Right renal pelvis (tissue), 4 donors: ENCODE data around the gene GPR183. TPM values are rescaled to one million over a fixed set of nuclear protein-coding genes. Genes with fewer than 3 reads are reported as not detected.
"Not testable (repeated sequence)": the region's sequence is repeated elsewhere in the genome, so short reads cannot be mapped to it uniquely, and the experiment has no call there.

Experiments used
- DNase-seq, 4 donors: peaks; one replicate each; pipeline ENCODE4 v3.0.0-alpha.2; 2013; ENCODE audit warnings: low read depth in 4 of 4, low spot score in 3 of 4, missing footprints in 1 of 4
- polyA plus RNA-seq, 4 donors: library from polyadenylated mRNA; unstranded; fragments of 120-200 nt; gene quantifications; one replicate each; pipeline ENCODE4 v1.2.1, GENCODE V29; 2013; ENCODE audit not compliant: insufficient read length in 4 of 4

The GPR183 gene
- polyA plus RNA-seq, 4 donors: 2.2 to 4.4 (median 2.9) TPM

GRCh38 chr13:99251921-99252320 is 55.3 kb downstream of the GPR183 start:
- DNase-seq: no peak

DNA sequence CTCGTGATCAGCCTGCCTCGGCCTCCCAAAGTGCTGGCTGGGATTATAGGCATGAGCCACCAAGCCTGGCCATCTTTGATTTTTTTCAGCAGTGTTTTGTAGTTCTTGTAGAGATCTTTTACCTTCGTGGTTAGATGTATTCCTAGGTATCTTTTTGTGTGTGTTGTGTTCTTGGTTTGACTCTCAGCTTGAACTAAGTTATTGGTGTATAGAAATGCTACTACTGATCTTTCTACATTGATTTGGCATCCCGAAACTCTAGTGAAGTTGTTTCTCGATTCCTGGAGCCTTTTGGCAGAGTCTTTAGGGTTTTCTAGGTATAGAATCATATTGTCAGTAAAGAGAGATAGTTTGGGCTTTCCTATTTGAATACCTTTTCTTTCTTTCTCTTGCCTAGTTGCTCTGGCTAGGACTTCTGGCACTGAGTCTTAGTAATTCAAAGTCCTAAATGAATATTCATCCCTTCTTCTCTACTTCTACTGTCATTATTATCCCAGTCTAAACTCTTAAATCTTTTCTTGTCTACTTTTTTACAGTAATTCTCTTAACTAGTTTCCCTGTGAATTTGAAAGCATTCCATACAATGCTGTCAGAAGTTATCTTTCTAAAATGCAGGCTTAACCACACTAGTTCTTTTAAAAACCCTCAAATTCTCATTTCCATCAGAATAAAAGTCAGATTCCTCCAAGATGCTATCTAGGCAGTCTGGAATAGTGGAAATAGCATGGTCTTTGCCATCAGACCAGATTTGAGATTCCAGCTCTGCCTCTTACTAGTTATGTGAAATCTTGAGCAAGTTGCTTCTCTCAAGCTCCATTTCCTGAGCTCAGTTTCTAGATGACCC is 56.0 kb downstream of the GPR183 start:
- no peak for DNase-seq

DNA sequence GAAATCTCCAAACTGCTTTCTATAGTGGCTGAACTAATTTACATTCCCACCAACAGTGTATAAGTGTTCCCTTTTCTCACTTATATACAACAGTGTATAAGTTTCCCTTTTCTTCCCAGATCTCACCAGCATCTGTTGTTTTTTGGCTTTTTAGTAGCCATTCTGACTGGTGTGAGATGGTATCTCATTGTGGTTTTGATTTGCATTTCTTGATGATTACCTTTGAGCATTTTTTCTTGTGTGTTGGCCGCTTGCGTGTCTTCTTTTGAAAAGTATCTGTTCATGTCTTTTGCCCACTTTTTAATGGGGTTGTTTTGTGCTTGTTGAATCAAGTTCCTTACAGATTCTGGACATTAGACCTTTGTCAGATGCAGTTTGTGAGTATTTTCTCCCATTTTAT is 57.6 kb downstream of the GPR183 start:
- DNase-seq: not testable (repeated sequence)

- DNase-seq: not testable (repeated sequence)
These were observed 58.0 kb downstream of the GPR183 start for GRCh38 chr13:99249178-99249577.

- no peak for DNase-seq
These were observed 61.1 kb downstream of the GPR183 start for GRCh38 chr13:99246100-99246499.

Other genes with a start within 250 kb of the GPR183 start
- 100 to 1,000 TPM in 3 of 4 donors, 10 to 100 TPM in 1; 92.5 to 113 (median 110) TPM for gene UBAC2, start 106.5 kb downstream of the GPR183 start, polyA plus RNA-seq
- gene GPR18, start 49.0 kb downstream of the GPR183 start, polyA plus RNA-seq: under 1 TPM in 3 of 4 donors, not detected in 1; 0.16 to 0.33 (median 0.31) TPM
- 100 to 1,000 TPM; 205 to 250 (median 240) TPM for gene TM9SF2, start 194.1 kb upstream of the GPR183 start, polyA plus RNA-seq